Glutamatergic neuron (in vitro differentiated cells): Measurements from ENCODE around the gene JAZF1. TPM values are rescaled to one million over a fixed set of nuclear protein-coding genes. Genes with fewer than 3 reads are reported as not detected.

Source experiments
- DNase-seq: peaks from one replicate; pipeline ENCODE4 v3.0.0; 2022
- H3K27ac Mint-ChIP-seq: one replicate; pipeline ENCODE4 v1.8.0; 2020; ENCODE audit warnings: mild to moderate bottlenecking, mixed read lengths, inconsistent platforms; ENCODE audit not compliant: unreplicated experiment
- H3K27me3 Mint-ChIP-seq: one replicate; pipeline ENCODE4 v1.8.0; 2020; ENCODE audit warnings: mild to moderate bottlenecking, moderate library complexity, mixed read lengths, inconsistent platforms; ENCODE audit not compliant: unreplicated experiment
- H3K36me3 Mint-ChIP-seq: one replicate; pipeline ENCODE4 v1.8.0; 2020; ENCODE audit warnings: mild to moderate bottlenecking, mixed read lengths, inconsistent platforms; ENCODE audit not compliant: unreplicated experiment
- H3K4me1 Mint-ChIP-seq: one replicate; pipeline ENCODE4 v1.8.0; 2020; ENCODE audit warnings: mild to moderate bottlenecking, low read depth, mixed read lengths, inconsistent platforms; ENCODE audit not compliant: unreplicated experiment
- H3K4me3 Mint-ChIP-seq: one replicate; pipeline ENCODE4 v1.8.0; 2020; ENCODE audit warnings: mild to moderate bottlenecking, mixed read lengths, inconsistent platforms; ENCODE audit not compliant: unreplicated experiment
- H3K9me3 Mint-ChIP-seq: one replicate; pipeline ENCODE4 v1.8.0; 2020; ENCODE audit warnings: mild to moderate bottlenecking, moderate library complexity, mixed read lengths, inconsistent platforms; ENCODE audit not compliant: unreplicated experiment
- total RNA-seq: library from RNA; stranded (reverse); fragmentation: NEBNext Ultra II Directional; extraction: Animal tissue kit (Norgen Biotek cat#: 25700); gene quantifications from one replicate; pipeline ENCODE4 v1.2.1, GENCODE V29; 2021; ENCODE audit not compliant: unreplicated experiment
- TF ChIP-seq, protein P1 (sequence below): fragments of 200-600 bp; sonication (generic); IDR thresholded peaks from one replicate; pipeline ENCODE4 v1.5.0; 2021; ENCODE audit not compliant: partially characterized antibody, unreplicated experiment

JAZF1 gene
- total RNA-seq, 1 donor from 2014 or later, result 14.1 TPM

DNA sequence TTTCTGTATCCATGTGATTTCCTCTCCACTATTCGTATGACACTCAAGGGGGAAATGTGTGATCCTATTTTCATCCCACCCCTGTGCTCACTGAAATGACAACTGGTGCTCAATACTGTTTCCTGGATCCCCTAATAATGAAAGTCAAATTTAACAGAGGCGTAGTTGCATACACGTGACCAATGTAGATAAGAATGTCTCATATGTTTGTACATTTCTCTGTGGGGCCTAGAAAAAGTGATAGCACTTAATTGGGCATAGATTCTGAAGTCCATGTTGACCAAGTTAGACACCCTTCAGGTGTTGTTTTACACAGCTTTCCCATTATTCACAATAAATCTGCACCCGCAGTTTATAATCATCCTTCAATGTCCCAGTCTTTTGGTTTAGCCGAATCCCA is 59.1 kb downstream of the JAZF1 start:
- DNase-seq, result no peak
- Mint-ChIP-seq H3K4me1 (no peaks in the 10 kb centered on the region), H3K36me3 (no peaks in the 10 kb centered on the region), H3K4me3 (no peak overlapping the region), H3K27me3 (no peaks in the 10 kb centered on the region), H3K9me3 (no peaks in the 10 kb centered on the region), H3K27ac (no peak overlapping the region)
- TF ChIP-seq, protein P1, sequence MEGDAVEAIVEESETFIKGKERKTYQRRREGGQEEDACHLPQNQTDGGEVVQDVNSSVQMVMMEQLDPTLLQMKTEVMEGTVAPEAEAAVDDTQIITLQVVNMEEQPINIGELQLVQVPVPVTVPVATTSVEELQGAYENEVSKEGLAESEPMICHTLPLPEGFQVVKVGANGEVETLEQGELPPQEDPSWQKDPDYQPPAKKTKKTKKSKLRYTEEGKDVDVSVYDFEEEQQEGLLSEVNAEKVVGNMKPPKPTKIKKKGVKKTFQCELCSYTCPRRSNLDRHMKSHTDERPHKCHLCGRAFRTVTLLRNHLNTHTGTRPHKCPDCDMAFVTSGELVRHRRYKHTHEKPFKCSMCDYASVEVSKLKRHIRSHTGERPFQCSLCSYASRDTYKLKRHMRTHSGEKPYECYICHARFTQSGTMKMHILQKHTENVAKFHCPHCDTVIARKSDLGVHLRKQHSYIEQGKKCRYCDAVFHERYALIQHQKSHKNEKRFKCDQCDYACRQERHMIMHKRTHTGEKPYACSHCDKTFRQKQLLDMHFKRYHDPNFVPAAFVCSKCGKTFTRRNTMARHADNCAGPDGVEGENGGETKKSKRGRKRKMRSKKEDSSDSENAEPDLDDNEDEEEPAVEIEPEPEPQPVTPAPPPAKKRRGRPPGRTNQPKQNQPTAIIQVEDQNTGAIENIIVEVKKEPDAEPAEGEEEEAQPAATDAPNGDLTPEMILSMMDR, result no peak

DNA sequence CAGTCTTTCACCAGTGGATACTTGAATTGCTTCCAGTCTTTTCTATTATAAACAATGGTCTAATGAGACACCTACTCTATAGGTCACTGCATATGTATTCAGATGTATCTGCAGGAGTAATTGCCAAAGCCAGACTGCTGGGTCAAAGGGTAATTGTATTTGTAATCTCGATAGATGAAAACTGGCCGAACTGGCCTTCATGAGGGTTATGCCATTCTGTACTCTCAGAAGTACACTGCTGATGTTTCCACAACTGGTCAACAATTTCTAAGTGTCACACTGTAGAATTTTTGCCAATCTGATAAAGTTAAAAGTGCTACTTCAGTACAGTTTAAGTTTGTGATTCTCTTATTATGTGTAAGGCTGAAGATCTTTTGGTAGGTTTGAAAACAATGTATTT is 64.6 kb downstream of the JAZF1 start:
- Mint-ChIP-seq H3K27ac (no peak overlapping the region), H3K9me3 (peaks cover 1% of the 10 kb centered on the region), H3K4me1 (peaks cover 15% of the 10 kb centered on the region), H3K4me3 (no peak overlapping the region), H3K27me3 (peaks cover 3% of the 10 kb centered on the region), H3K36me3 (no peaks in the 10 kb centered on the region)
- TF ChIP-seq, protein P1, result no peak
- no peak for DNase-seq

DNA sequence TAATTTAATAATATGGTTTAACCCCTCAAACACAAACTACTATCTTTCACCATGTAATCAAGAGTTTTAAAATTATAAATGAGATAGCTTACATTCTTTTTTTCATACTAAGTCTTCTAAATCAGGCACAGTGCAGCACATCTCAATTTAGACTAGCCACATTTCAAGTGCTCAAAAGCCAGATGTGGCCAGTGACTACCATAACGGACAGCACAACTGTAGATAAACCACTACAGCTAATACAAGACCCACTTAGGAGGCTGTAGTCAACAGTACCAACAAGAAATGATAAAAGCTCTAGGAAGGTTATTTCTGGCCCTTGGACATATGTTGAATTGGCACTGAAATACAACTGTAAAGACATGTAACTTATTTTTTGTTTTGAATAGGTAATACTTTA is 65.3 kb downstream of the JAZF1 start:
- H3K27me3 Mint-ChIP-seq, result peaks cover 3% of the 10 kb centered on the region
- TF ChIP-seq, protein P1, result no peak
- peaks cover 1% of the 10 kb centered on the region for H3K9me3 Mint-ChIP-seq
- H3K36me3 Mint-ChIP-seq, result no peaks in the 10 kb centered on the region
- no peak overlapping the region for H3K4me3 Mint-ChIP-seq
- H3K4me1 Mint-ChIP-seq, result peaks cover 15% of the 10 kb centered on the region
- no peak for DNase-seq
- H3K27ac Mint-ChIP-seq, result no peak overlapping the region

DNA sequence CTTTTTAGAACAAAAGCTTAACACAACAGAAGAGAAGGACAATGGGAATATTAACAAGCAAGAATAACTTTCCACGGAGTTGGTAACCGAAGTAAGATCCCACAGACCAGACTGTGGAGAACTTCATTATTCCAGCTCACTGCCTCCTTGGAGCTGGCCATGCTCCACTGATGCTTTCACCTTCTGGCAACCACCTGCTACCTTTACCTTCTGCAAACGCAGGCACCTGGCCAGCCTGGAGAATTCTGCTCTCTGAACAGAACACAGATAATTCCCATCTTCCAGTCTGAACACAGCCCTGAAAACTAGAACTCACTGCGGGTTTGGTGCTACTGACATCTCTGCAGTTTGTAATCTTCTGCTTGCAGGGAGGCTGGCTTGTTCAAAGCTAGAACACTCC is 66.5 kb downstream of the JAZF1 start:
- Mint-ChIP-seq H3K4me3 (no peak overlapping the region), H3K27ac (no peak overlapping the region), H3K4me1 (peaks cover 15% of the 10 kb centered on the region), H3K36me3 (no peaks in the 10 kb centered on the region), H3K27me3 (peaks cover 3% of the 10 kb centered on the region), H3K9me3 (peaks cover 1% of the 10 kb centered on the region)
- TF ChIP-seq, protein P1, result no peak
- no peak for DNase-seq

DNA sequence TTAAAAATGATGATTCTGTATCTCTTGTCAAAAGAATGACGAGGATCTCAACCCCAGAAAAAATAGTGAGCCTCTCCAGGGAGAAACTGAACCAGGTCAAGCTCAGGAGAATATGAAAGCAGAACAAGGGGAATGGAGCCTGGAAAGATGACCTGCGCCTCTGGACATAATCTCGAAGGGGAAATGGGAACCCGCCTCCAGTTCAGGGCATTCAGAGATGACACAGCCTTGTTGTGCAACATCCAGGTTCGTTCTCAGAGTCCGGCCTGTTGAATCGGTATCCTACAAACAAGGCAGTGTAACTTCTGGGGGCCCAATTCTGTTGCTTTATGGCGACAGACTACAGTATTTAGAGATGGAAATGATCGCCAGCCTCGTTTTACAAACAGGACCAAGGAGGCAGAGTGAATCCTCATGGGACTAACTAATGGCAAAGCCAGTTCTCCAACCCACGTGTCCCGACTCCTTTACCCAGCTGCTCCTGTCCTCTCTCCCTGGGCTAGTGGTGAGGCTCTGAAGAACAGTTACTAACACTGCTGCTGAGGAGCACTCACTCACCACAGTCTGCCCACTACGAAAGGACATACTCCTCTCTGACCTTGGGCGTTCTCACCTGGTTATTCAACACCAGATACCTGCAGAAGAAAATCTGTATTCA is 67.6 kb downstream of the JAZF1 start:
- peaks cover 18% of the 10 kb centered on the region for H3K4me1 Mint-ChIP-seq

More for the DNA sequence above, 67.6 kb downstream of the JAZF1 start:
- Mint-ChIP-seq H3K36me3 (no peaks in the 10 kb centered on the region), H3K4me3 (no peak overlapping the region), H3K27me3 (peaks cover 4% of the 10 kb centered on the region), H3K9me3 (peaks cover 1% of the 10 kb centered on the region), H3K27ac (no peak overlapping the region)
- DNase-seq, result no peak
- TF ChIP-seq, protein P1, result no peak
